GM21381 (cell line): ENCODE measurements around the gene GPATCH3.

Source experiments
- ATAC-seq: cut with Tn5 transposase; IDR thresholded peaks from one replicate; pipeline ENCODE4 v1.9.1; 2021; ENCODE audit warnings: mild to moderate bottlenecking, moderate library complexity; ENCODE audit not compliant: unreplicated experiment

The GPATCH3 gene

GRCh38 chr1:26864610-26865480 lies 35.4 kb downstream of the GPATCH3 start:
- peak; percentile 91 for ATAC-seq

- no peak for ATAC-seq
These were observed 36.6 kb downstream of the GPATCH3 start for GRCh38 chr1:26863685-26864077.

GRCh38 chr1:26862781-26863684 lies 37.2 kb downstream of the GPATCH3 start, which contains the start of gene SFN:
TSS of gene SFN (plus strand) at chr1:26863149. CDS start at chr1:26863213, 64 bp downstream.
- ATAC-seq: no peak

- no peak for ATAC-seq
These were observed 38.3 kb downstream of the GPATCH3 start for GRCh38 chr1:26861889-26862378.

DNA sequence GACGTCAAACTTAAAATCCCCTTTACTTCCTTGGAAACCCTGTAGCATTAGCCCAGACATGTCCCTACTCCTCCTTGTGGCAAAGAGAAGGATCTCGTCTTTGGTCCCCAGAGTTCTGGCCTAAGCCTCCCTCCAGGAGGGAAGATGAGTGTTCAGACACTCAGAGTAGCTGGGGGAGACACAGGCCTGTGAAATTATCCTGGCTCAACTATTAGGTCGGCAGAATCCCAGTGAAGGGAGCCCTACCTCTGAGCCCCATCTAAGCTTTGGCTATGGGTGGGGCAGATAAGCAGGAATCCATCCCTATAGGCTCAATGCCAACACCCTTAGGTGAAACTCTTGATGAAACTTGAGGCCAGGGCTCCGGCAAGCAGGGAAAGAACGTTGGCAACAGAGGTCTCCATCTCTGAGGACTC lies 39.0 kb downstream of the GPATCH3 start:
- ATAC-seq: no peak

DNA sequence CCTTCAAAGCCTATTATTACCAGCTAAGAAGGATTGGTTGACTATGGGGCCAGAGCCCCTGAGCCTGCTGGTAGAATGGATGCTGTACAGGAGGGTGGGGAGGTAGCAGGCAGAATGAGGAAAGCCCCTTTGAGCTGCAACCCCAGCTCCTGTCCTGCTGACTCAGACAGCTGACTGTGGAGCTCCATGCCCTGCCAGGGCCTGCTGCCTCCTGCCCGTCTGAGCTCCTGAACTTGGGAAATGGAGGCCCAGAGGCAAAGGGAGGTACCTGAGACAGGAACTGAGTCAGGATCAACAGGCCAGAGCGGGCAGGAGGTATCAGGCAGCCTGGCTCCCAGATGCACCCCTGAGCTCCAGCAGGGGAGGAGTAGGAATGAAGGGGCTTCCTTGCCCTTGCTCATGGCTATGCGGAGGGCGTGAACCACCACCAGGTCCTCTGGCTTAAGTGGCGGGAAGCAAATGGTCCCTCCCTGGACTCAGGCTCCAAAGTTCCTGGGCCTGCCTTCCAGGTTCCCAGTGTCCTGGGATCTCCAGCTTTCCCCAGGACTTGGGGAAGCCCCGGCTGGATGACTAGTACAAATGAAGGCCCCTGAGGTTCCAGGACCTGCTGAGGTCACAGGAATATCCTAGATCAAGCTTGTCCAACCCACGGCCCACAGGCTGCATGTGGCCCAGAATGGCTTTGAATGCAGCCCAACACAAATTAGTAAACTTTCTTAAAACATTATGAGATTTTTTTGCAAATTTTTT lies 41.2 kb downstream of the GPATCH3 start:
- no peak for ATAC-seq

DNA sequence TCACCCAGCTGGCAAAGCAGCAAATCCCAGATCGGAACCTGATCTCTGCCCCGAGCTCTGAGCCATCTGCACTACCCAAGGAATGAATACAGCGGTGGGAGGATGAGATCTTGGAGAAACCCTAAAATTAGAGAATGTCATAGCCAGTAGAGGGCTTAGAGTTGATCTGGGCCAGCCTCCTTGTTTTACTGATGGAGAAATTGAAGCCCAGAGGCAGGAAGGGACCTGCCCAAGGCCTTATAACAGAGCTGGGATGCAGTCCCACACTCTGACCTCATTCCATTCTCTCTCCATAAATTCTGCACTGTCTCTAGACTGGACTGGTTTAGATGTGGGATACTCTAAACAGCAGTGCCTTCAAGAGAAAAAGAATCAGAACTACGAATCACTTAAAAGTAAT lies 42.1 kb downstream of the GPATCH3 start:
- no peak for ATAC-seq

GRCh38 chr1:26857473-26858060 lies 42.7 kb downstream of the GPATCH3 start:
- ATAC-seq: no peak

- no peak for ATAC-seq
These were observed 43.4 kb downstream of the GPATCH3 start for GRCh38 chr1:26856604-26857469.

GRCh38 chr1:26856181-26856580 lies 44.1 kb downstream of the GPATCH3 start:
- no peak for ATAC-seq

DNA sequence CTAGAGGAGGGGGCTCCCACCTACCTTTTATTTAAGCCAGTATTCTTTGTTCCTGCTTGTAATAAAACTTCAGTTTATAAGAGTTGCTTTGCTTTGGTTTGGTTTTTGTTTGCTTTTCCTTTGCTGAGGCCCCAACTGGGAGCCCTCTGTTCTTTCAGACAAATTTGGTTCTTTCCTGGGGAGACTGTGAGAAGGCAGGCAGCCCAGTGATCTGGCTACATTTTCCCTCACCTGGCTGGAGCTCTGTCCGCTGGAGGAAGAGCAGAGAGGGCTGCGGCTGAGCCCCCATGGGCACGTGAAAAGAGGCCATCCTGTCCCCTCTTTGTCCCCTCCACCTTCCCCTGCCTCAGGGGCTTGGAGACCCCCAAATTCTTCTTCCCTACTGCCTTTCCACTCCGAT lies 44.6 kb downstream of the GPATCH3 start:
- no peak for ATAC-seq

- no peak for ATAC-seq
These were observed 45.4 kb downstream of the GPATCH3 start for GRCh38 chr1:26854906-26855305.

DNA sequence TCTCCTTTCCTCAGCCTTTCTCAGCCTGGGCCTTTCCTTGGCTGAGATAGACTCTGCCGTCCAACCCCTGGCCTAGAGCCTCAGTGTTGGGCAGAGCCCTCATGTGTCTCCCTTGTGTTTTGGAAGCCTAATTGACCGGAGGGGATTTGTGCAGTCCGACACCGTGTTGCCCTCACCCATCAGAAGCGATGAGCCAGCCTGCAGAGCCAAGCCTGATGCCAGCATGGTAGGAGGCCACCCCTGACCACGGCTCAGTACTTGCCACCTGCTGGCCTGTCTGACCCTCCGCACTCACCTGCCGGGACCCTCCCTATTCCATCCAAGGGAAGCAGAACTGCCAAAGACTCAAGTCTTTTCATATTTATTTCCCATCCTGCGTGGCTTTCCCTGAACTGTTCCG lies 46.7 kb downstream of the GPATCH3 start:
- ATAC-seq: no peak

- ATAC-seq: no peak
These were observed 47.1 kb downstream of the GPATCH3 start for GRCh38 chr1:26853156-26853555.

DNA sequence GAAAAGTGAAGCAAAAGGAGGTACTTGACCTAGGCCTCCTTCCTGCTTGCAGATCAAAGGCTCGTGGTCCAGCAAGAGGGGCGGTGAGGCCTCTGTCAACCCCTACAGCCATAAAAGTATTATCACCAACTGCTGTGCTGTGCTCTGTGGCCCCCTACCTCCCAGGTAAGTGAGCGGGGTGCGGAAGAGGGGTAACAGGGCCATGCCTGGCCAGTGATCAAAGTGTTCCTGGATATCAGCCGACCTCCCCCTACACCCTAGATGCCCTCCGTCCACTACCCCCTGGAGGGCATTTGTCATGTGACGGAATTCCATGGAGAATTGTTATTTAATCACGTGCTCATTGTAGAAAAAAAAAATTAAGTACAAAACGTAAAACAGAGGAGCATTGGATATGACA lies 47.6 kb downstream of the GPATCH3 start:
- ATAC-seq: no peak

GRCh38 chr1:26851106-26851684 lies 49.1 kb downstream of the GPATCH3 start:
- ATAC-seq: no peak

GRCh38 chr1:26848941-26849774 lies 51.1 kb downstream of the GPATCH3 start:
- no peak for ATAC-seq

DNA sequence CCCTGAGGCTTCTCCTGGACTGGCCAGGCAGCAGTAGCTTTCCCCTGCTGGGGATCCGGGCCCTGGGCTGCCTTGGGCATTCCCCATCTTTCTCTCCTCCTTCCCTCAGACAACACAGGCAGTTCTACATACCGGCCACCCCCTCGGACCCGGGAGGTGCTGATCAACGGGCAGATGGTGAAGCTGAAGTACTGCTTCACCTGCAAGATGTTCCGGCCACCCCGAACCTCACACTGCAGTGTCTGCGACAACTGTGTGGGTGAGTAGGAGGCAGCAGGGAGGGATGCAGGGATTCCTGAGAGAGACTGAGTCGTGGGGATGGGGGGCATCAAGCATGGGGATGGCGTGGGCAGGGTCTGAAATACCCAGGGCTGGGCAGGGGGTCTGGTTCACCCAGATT lies 51.8 kb downstream of the GPATCH3 start:
- no peak for ATAC-seq
